Measurements from ENCODE around the gene ING5.

Gene ING5

DNA sequence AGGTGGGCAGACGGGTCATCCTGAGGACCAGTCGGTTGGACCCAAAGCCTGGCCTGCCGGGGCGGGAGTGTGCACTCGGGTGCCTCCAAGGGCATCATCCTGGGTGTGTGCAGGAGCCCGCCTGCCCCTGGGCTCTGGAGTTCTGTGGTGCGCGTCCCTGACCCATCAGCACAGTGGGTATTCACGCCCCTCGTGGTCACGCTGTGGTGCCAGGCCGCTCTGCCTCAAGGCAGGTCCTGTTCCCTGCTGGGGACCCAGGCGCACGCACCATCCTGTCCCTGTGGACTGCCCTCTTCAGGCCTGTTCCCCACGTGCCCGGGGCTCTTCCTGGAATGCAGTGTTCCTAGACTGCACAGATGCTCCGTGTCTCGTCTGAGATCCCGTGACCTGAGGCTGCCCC, 18.3 kb downstream of the ING5 start:
- H3K27ac ChIP-seq (ENCODE audit: low read depth, low read length): no peak overlapping the region
- no peaks in the 10 kb centered on the region for H3K4me1 ChIP-seq (ENCODE audit: control insufficient read depth, insufficient read depth, low read length)
- H3K36me3 ChIP-seq (ENCODE audit: control insufficient read depth, insufficient read depth, low read length): peaks cover 71% of the 10 kb centered on the region
- H3K9ac ChIP-seq (ENCODE audit: low read length): no peak overlapping the region
- H3K27me3 ChIP-seq (ENCODE audit: control insufficient read depth, insufficient read depth, low read length): no peaks in the 10 kb centered on the region
- H3K4me3 ChIP-seq (ENCODE audit: low read depth, low read length): no peak overlapping the region
- H3K9me3 ChIP-seq (ENCODE audit: control insufficient read depth, insufficient read depth, low read depth, low read length): peaks cover 19% of the 10 kb centered on the region

DNA sequence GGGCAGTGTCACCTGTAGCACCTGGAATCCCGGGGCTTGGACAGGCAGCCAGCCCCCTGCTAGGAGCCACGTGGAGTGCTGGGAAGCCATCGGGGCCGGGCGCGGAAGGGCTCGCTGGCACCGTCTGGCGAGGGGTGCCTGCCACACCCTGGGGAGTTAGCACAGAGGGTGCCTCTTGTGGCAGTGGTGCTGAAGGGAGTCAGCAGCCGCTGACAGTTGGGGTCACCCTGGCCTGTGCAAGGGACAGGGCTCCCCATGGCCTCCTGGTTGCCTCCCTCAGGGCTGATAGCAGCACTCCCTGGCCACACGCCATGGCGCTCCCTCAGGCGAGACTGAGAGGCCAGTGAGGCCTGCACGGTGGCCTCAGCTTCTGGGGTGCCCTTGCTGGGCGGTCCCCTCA, 18.7 kb downstream of the ING5 start:
- Histone ChIP-seq H3K36me3 (ENCODE audit: control insufficient read depth, insufficient read depth, low read length) (peaks cover 73% of the 10 kb centered on the region), H3K9ac (ENCODE audit: low read length) (no peak overlapping the region), H3K4me3 (ENCODE audit: low read depth, low read length) (no peak overlapping the region), H3K27ac (ENCODE audit: low read depth, low read length) (no peak overlapping the region), H3K4me1 (ENCODE audit: control insufficient read depth, insufficient read depth, low read length) (no peaks in the 10 kb centered on the region), H3K9me3 (ENCODE audit: control insufficient read depth, insufficient read depth, low read depth, low read length) (peaks cover 19% of the 10 kb centered on the region), H3K27me3 (ENCODE audit: control insufficient read depth, insufficient read depth, low read length) (no peaks in the 10 kb centered on the region)

DNA sequence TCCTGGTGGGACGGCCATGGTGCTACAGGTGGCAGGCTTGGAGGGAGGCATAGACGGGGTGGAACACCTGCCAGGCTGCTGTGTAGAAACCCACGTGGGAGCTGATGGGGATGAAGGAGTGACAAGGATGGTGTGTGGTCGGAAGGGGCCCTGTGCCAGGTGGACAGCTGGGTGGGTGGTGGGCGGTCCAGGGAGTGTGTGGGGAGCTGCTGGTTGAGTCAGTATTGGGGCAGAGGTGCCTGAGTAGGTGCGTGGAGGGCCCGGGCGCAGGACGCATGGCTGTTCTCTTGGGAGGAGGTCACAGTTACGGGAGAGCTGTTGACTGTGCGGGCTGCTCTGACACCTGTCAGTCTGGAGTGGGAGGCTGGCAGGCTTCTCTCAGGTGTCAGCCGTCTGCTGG, 20.0 kb downstream of the ING5 start:
- Histone ChIP-seq H3K9me3 (ENCODE audit: control insufficient read depth, insufficient read depth, low read depth, low read length) (peaks cover 19% of the 10 kb centered on the region), H3K27ac (ENCODE audit: low read depth, low read length) (no peak overlapping the region), H3K9ac (ENCODE audit: low read length) (no peak overlapping the region), H3K4me3 (ENCODE audit: low read depth, low read length) (no peak overlapping the region), H3K36me3 (ENCODE audit: control insufficient read depth, insufficient read depth, low read length) (peaks cover 74% of the 10 kb centered on the region), H3K4me1 (ENCODE audit: control insufficient read depth, insufficient read depth, low read length) (no peaks in the 10 kb centered on the region), H3K27me3 (ENCODE audit: control insufficient read depth, insufficient read depth, low read length) (no peaks in the 10 kb centered on the region)

DNA sequence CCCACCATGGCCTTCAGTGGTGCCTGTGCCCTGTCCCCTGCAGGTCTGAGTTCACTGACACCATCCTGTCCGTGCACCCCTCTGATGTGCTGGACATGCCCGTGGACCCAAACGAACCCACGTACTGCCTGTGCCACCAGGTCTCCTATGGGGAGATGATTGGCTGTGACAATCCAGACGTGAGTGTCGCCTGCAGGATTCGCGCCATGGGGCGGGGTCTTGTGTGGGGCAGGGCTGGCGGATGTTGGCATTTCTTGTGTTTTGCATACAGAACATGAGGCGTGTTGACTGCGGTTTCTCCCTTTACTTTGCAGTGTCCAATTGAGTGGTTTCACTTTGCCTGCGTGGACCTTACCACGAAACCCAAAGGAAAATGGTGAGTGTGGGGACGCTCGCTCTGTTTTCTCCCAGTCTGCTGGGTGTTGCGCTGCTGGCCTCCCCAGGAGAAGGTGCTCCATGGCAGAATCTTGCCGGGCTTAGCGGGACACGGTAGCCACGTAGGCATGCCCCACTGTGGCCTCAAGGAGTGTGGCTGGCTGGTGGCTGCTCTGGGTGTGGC, 21.1 kb downstream of the ING5 start:
- no peak overlapping the region for H3K4me3 ChIP-seq (ENCODE audit: low read depth, low read length)
- peaks cover 72% of the 10 kb centered on the region for H3K36me3 ChIP-seq (ENCODE audit: control insufficient read depth, insufficient read depth, low read length)
- no peak overlapping the region for H3K27ac ChIP-seq (ENCODE audit: low read depth, low read length)
- no peaks in the 10 kb centered on the region for H3K27me3 ChIP-seq (ENCODE audit: control insufficient read depth, insufficient read depth, low read length)
- peaks cover 19% of the 10 kb centered on the region for H3K9me3 ChIP-seq (ENCODE audit: control insufficient read depth, insufficient read depth, low read depth, low read length)
- no peaks in the 10 kb centered on the region for H3K4me1 ChIP-seq (ENCODE audit: control insufficient read depth, insufficient read depth, low read length)
- no peak overlapping the region for H3K9ac ChIP-seq (ENCODE audit: low read length)

DNA sequence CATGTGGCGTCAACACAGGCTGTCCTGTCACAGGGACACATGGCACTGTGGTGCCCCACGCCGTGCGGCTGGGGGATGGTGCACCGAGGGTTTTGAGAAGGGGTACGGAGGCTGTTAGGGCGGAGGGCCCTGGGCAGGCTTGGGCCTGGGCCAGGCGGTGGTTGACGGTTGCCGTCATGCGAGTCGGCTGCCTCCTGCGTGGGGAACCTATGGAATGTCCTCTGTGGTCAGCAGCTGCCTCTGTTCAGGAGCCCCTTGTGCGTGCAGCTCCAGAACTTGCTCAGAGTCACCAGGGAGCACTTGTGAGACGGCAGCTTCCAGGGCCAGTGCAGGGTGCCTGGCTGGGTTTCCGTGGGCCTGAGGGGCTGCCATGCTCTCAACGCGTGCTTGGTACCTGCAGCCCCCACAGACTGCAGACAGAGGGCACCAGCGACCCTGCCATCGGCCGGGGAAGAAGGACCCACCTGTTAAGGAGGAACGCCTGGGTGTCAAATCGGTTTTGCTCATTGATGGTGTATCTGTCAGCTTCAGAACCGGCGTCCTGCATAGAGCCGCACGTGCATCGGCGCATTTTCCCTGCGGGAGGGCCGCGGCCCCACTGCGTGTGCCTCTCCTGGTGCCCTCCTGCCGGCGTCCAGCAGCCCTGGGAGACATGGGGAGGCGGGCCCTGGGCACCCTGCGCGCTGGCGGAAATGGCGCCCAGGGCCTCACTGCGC, 22.6 kb downstream of the ING5 start:
- H3K9ac ChIP-seq (ENCODE audit: low read length): no peak overlapping the region
- H3K27ac ChIP-seq (ENCODE audit: low read depth, low read length): no peak overlapping the region
- no peaks in the 10 kb centered on the region for H3K27me3 ChIP-seq (ENCODE audit: control insufficient read depth, insufficient read depth, low read length)
- H3K4me1 ChIP-seq (ENCODE audit: control insufficient read depth, insufficient read depth, low read length): no peaks in the 10 kb centered on the region
- no peak overlapping the region for H3K4me3 ChIP-seq (ENCODE audit: low read depth, low read length)
- peaks cover 69% of the 10 kb centered on the region for H3K36me3 ChIP-seq (ENCODE audit: control insufficient read depth, insufficient read depth, low read length)
- H3K9me3 ChIP-seq (ENCODE audit: control insufficient read depth, insufficient read depth, low read depth, low read length): peaks cover 19% of the 10 kb centered on the region

DNA sequence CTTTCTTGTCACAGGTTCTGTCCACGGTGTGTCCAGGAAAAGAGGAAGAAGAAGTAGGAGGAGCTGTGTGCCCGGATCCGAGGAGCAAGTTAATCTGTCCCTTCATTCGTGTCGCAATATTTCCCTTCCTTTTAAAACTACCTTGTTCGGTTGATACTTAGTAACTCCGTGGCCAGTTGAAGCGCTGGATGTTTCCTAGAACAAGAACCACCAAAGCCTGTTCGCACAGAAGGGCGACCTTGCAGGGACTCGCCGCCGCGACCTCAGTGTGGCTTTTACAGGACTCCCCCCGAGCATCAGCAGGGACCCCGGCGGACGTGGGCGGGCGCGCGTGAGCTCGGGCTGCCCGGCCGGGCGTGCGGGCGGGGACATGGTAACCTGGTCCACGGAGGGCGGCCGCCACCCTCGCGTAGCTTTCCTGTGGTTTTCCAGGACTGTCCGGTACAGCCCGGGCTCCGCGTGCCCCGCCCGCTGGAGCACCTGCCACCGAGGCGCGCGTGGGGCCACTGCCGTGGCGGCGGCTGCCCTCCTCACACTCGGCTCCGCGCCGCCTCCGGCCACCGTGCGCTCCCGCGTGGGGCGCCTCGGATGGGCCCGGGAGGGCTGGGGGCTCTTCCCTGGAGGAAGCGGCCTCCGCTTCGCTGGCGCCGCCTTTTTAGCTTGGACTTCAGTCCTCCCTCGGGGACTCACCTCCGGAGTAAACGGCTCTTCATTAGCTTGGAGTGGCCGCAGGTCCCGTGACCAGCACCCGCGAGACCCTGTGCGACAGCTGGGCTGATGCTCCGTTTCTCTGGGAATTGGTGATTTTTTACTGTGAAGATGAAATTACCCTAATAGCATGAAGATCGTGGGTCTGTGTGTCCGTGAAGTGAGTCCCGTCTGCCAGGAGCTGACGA, 23.4 kb downstream of the ING5 start:
- Histone ChIP-seq H3K27ac (ENCODE audit: low read depth, low read length) (no peak overlapping the region), H3K4me3 (ENCODE audit: low read depth, low read length) (no peak overlapping the region), H3K36me3 (ENCODE audit: control insufficient read depth, insufficient read depth, low read length) (peaks cover 61% of the 10 kb centered on the region), H3K27me3 (ENCODE audit: control insufficient read depth, insufficient read depth, low read length) (no peaks in the 10 kb centered on the region), H3K9ac (ENCODE audit: low read length) (no peak overlapping the region), H3K4me1 (ENCODE audit: control insufficient read depth, insufficient read depth, low read length) (no peaks in the 10 kb centered on the region), H3K9me3 (ENCODE audit: control insufficient read depth, insufficient read depth, low read depth, low read length) (peaks cover 19% of the 10 kb centered on the region)

DNA sequence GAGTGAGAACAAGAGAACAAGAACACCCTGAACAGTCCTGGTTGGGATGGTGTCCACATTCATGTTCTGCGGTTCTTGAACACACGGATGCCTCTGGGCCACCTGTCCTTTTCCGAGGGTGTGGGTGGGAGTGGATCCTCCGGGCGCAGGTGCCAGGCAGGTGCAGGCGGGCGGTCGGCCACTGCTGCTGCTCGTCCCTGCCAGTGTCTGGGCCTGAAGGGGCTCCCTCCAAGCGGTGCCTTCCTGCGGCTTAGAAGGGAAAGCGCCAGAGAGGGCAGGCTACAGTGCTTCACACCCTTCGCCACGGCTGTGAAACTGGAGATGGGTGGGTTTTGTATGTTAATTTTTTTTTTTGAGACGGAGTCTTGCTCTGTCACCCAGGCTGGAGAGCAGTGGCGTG, 24.6 kb downstream of the ING5 start:
- Histone ChIP-seq H3K4me1 (ENCODE audit: control insufficient read depth, insufficient read depth, low read length) (no peaks in the 10 kb centered on the region), H3K27ac (ENCODE audit: low read depth, low read length) (no peak overlapping the region), H3K36me3 (ENCODE audit: control insufficient read depth, insufficient read depth, low read length) (peaks cover 48% of the 10 kb centered on the region), H3K9me3 (ENCODE audit: control insufficient read depth, insufficient read depth, low read depth, low read length) (peaks cover 19% of the 10 kb centered on the region), H3K4me3 (ENCODE audit: low read depth, low read length) (no peak overlapping the region), H3K9ac (ENCODE audit: low read length) (no peak overlapping the region), H3K27me3 (ENCODE audit: control insufficient read depth, insufficient read depth, low read length) (no peaks in the 10 kb centered on the region)

DNA sequence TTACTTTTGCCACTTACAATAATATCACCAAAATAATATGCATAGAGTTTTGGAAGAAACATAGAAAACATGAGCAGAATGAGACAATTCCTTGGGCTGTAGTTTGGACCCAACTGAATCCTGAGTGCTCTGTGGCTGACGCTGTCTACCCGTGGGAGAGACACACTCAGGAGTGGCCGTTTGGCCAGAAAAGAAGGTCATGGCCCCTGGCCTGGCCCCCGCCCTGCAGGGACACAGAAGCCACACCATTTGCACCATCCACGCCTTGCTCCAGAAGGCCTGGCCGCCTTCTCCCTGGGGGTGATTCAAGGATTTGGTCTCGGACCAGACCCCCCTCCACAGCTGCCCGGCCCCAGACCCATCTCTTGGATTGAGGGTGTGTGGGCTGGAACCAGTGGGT, 26.2 kb downstream of the ING5 start:
- Histone ChIP-seq H3K27me3 (ENCODE audit: control insufficient read depth, insufficient read depth, low read length) (no peaks in the 10 kb centered on the region), H3K9me3 (ENCODE audit: control insufficient read depth, insufficient read depth, low read depth, low read length) (peaks cover 4% of the 10 kb centered on the region), H3K9ac (ENCODE audit: low read length) (no peak overlapping the region), H3K36me3 (ENCODE audit: control insufficient read depth, insufficient read depth, low read length) (peaks cover 33% of the 10 kb centered on the region), H3K4me3 (ENCODE audit: low read depth, low read length) (no peak overlapping the region), H3K4me1 (ENCODE audit: control insufficient read depth, insufficient read depth, low read length) (no peaks in the 10 kb centered on the region), H3K27ac (ENCODE audit: low read depth, low read length) (no peak overlapping the region)

DNA sequence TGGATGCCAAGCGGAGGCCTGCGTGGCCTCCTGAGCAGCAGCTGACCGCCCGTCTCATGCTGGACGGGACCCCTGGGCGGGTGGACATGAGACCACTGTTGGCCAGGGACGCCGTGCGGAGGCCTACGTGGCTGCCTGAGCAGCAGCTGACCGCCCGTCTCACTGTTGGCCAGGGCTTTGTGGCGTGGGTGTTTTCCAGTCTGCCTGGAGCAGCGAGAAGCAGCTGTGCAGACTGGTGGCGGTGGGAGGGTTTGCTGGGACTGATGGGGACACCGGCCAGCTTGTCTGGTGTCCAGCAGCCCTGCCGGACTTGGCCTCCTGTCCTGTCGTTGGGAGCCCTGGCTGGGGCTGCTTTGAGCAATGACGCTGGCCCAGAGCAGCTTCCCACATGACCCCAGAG, 26.8 kb downstream of the ING5 start:
- H3K27ac ChIP-seq (ENCODE audit: low read depth, low read length): no peak overlapping the region
- no peaks in the 10 kb centered on the region for H3K4me1 ChIP-seq (ENCODE audit: control insufficient read depth, insufficient read depth, low read length)
- no peak overlapping the region for H3K9ac ChIP-seq (ENCODE audit: low read length)

DNA sequence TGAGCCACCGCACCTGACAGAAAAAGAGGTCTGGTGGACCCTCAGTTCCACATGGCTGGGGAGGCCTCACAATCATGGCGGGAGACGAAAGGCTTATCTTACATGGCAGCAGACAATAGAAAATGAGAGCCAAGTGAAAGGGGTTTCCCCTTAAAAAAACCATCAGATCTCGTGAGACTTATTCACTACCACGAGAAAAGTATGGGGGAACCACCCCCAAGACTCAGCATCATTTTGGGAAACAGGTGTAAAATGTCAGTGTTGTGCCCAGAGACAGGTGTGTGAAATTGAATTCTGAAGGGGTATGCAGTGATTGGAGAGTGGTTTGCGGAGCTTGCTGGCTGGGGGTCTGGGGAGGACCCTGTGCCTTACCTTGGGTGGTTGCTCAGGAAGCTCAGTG, 28.0 kb downstream of the ING5 start:
- H3K27me3 ChIP-seq (ENCODE audit: control insufficient read depth, insufficient read depth, low read length): peaks cover 5% of the 10 kb centered on the region
- H3K36me3 ChIP-seq (ENCODE audit: control insufficient read depth, insufficient read depth, low read length): peaks cover 18% of the 10 kb centered on the region; the same call in 1 of the 2 replicates
- H3K4me3 ChIP-seq (ENCODE audit: low read depth, low read length): no peak overlapping the region
- no peaks in the 10 kb centered on the region for H3K4me1 ChIP-seq (ENCODE audit: control insufficient read depth, insufficient read depth, low read length)
- no peak overlapping the region for H3K9ac ChIP-seq (ENCODE audit: low read length)
- H3K9me3 ChIP-seq (ENCODE audit: control insufficient read depth, insufficient read depth, low read depth, low read length): no peaks in the 10 kb centered on the region
- no peak overlapping the region for H3K27ac ChIP-seq (ENCODE audit: low read depth, low read length)

More for the DNA sequence above, 26.8 kb downstream of the ING5 start:
- Histone ChIP-seq H3K9me3 (ENCODE audit: control insufficient read depth, insufficient read depth, low read depth, low read length) (no peaks in the 10 kb centered on the region; the same call in 1 of the 2 replicates), H3K4me3 (ENCODE audit: low read depth, low read length) (no peak overlapping the region), H3K27me3 (ENCODE audit: control insufficient read depth, insufficient read depth, low read length) (peaks cover under 1% of the 10 kb centered on the region), H3K36me3 (ENCODE audit: control insufficient read depth, insufficient read depth, low read length) (peaks cover 26% of the 10 kb centered on the region)
